Uterus (tissue), 4 donors: ENCODE results near the gene SPATS2L. TPM values are rescaled to one million over a fixed set of nuclear protein-coding genes. Genes with fewer than 3 reads are reported as not detected.

Experiments used
- DNase-seq, 2 donors: peaks; one replicate each; pipeline ENCODE4 v3.0.0-alpha.2; 2019 to 2020
- H3K27ac ChIP-seq, 2 donors: fragments of 200-600 bp; sonication (generic); 1 replicate in 1 of 2; 2 replicates in 1 of 2; pipeline ENCODE4 v1.5.1; 2016 to 2018
- H3K27me3 ChIP-seq, 2 donors: fragments of 200-600 bp; sonication (generic); one replicate each; pipeline ENCODE4 v1.5.1; 2018 to 2019; ENCODE audit warnings: control low read depth in 1 of 2
- H3K36me3 ChIP-seq, 2 donors: fragments of 200-600 bp; sonication (generic); one replicate each; pipeline ENCODE4 v1.5.1; 2019; ENCODE audit warnings: control low read depth in 1 of 2
- H3K4me1 ChIP-seq, 2 donors: fragments of 200-600 bp; sonication (generic); one replicate each; pipeline ENCODE4 v1.5.1; 2018 to 2019; ENCODE audit warnings: control low read depth in 1 of 2
- H3K4me3 ChIP-seq, 2 donors: fragments of 200-600 bp; sonication (generic); 1 replicate in 1 of 2; 2 replicates in 1 of 2; pipeline ENCODE4 v1.5.1; 2018 to 2019; ENCODE audit warnings: mild to moderate bottlenecking in 1 of 2
- H3K9me3 ChIP-seq, 2 donors: fragments of 200-600 bp; sonication (generic); one replicate each; pipeline ENCODE4 v1.5.1; 2019; ENCODE audit warnings: control low read depth in 1 of 2
- POLR2A ChIP-seq, 2 donors: fragments of 450-650 bp; IDR thresholded peaks; one replicate each; pipeline ENCODE4 v1.6.1; 2016; ENCODE audit warnings: antibody characterized with exemption in 2 of 2, mild to moderate bottlenecking in 1 of 2, moderate library complexity in 1 of 2
- intact Hi-C: fragments of 100-400 bp; cut with DNase I; formaldehyde crosslinking; loops from one replicate; pipeline ENCODE4 v1.15.1; 2023; ENCODE audit warnings: low total_unique reads
- total RNA-seq, 4 donors: library from RNA; depleted of rRNA in 3 of 4; stranded (reverse); fragments of >200 nt in 3 of 4; gene quantifications; one replicate each; pipeline versions ENCODE4 v1.1.0 to v1.2.4, GENCODE V29; 2014 to 2023
- TF ChIP-seq, protein P1 (sequence below), 4 experiments: fragments of 200-600 bp in 2 of 4; fragments of 450-650 bp in 2 of 4; sonication (generic) in 2 of 4; IDR thresholded peaks; one replicate each; pipeline ENCODE4 v1.5.1; 2016 to 2019; ENCODE audit warnings: antibody characterized with exemption in 4 of 4, mild to moderate bottlenecking in 2 of 4, moderate library complexity in 1 of 4
- donor health status: DM: yes; HTN: yes; CAD: no.

SPATS2L gene
- total RNA-seq, 4 donors from 2014 or later = 20.6 to 99.3 (median 73.1) TPM

GRCh38 chr2:200399636-200400035, 93.1 kb downstream of the SPATS2L start:
- no peak for TF ChIP-seq POLR2A (IDR thresholded peaks at IDR 0.05)
- TF ChIP-seq, protein P1, sequence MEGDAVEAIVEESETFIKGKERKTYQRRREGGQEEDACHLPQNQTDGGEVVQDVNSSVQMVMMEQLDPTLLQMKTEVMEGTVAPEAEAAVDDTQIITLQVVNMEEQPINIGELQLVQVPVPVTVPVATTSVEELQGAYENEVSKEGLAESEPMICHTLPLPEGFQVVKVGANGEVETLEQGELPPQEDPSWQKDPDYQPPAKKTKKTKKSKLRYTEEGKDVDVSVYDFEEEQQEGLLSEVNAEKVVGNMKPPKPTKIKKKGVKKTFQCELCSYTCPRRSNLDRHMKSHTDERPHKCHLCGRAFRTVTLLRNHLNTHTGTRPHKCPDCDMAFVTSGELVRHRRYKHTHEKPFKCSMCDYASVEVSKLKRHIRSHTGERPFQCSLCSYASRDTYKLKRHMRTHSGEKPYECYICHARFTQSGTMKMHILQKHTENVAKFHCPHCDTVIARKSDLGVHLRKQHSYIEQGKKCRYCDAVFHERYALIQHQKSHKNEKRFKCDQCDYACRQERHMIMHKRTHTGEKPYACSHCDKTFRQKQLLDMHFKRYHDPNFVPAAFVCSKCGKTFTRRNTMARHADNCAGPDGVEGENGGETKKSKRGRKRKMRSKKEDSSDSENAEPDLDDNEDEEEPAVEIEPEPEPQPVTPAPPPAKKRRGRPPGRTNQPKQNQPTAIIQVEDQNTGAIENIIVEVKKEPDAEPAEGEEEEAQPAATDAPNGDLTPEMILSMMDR (IDR thresholded peaks at IDR 0.05) = no peak
- no peaks in the 10 kb centered on the region for H3K27me3 ChIP-seq
- no peak overlapping the region for H3K27ac ChIP-seq
- intact Hi-C loops = no loop called here
- no peak overlapping the region for H3K4me3 ChIP-seq
- no peaks in the 10 kb centered on the region for H3K4me1 ChIP-seq
- H3K36me3 ChIP-seq = no peaks in the 10 kb centered on the region
- no peak for DNase-seq
- no peaks in the 10 kb centered on the region for H3K9me3 ChIP-seq

- Histone ChIP-seq H3K4me3 (no peak overlapping the region), H3K9me3 (no peaks in the 10 kb centered on the region), H3K4me1 (peaks cover 0 to 5% of the 10 kb centered on the region in 2 donors), H3K27me3 (no peaks in the 10 kb centered on the region), H3K36me3 (no peaks in the 10 kb centered on the region), H3K27ac (no peak overlapping the region)
- intact Hi-C loops = no loop called here
- no peak for DNase-seq
- no peak for TF ChIP-seq POLR2A (IDR thresholded peaks at IDR 0.05)
- TF ChIP-seq, protein P1 (IDR thresholded peaks at IDR 0.05) = no peak
These were observed 97.3 kb downstream of the SPATS2L start for GRCh38 chr2:200403814-200404213.

- H3K27ac ChIP-seq = no peak overlapping the region
- H3K36me3 ChIP-seq = no peaks in the 10 kb centered on the region
- no peak overlapping the region for H3K4me3 ChIP-seq
- TF ChIP-seq, protein P1 (IDR thresholded peaks at IDR 0.05) = no peak
- no peak for TF ChIP-seq POLR2A (IDR thresholded peaks at IDR 0.05)
- H3K27me3 ChIP-seq = no peaks in the 10 kb centered on the region
- H3K9me3 ChIP-seq = no peaks in the 10 kb centered on the region
- intact Hi-C loops = no loop called here
- H3K4me1 ChIP-seq = peaks cover 0 to 5% of the 10 kb centered on the region in 2 donors
- DNase-seq = no peak
These were observed 98.1 kb downstream of the SPATS2L start for GRCh38 chr2:200404615-200405014.

- no peak for TF ChIP-seq POLR2A (IDR thresholded peaks at IDR 0.05)
- TF ChIP-seq, protein P1 (IDR thresholded peaks at IDR 0.05) = no peak
- Histone ChIP-seq H3K9me3 (no peaks in the 10 kb centered on the region), H3K27me3 (no peaks in the 10 kb centered on the region), H3K4me1 (peaks cover 0 to 5% of the 10 kb centered on the region in 2 donors), H3K4me3 (no peak overlapping the region), H3K27ac (peak overlapping the region in 1 of 2 donors; percentile 1), H3K36me3 (no peaks in the 10 kb centered on the region)
- DNase-seq = no peak
- intact Hi-C loops = no loop called here
These were observed 99.3 kb downstream of the SPATS2L start for GRCh38 chr2:200405599-200406298.

- Histone ChIP-seq H3K36me3 (no peaks in the 10 kb centered on the region), H3K27me3 (no peaks in the 10 kb centered on the region), H3K4me1 (peaks cover 0 to 5% of the 10 kb centered on the region in 2 donors), H3K9me3 (no peaks in the 10 kb centered on the region), H3K4me3 (no peak overlapping the region), H3K27ac (no peak overlapping the region)
- intact Hi-C loops = no loop called here
- TF ChIP-seq, protein P1 (IDR thresholded peaks at IDR 0.05) = no peak
- TF ChIP-seq POLR2A (IDR thresholded peaks at IDR 0.05) = no peak
- DNase-seq = no peak
These were observed 99.9 kb downstream of the SPATS2L start for GRCh38 chr2:200406379-200406778.
